PFSK-1 (cell line): ENCODE measurements around the gene CDCP1.

Experiments used
- FOXP2 ChIP-seq: optimal IDR thresholded peaks from 2 replicates; pipeline ENCODE3; 2011; ENCODE audit warnings: borderline replicate concordance, control low read depth, inconsistent platforms; ENCODE audit not compliant: insufficient read depth; ENCODE audit errors: extremely low read length, extremely low read depth
- POLR2AphosphoS5 ChIP-seq: IDR thresholded peaks from 2 replicates; pipeline ENCODE4 v1.6.1; 2012; ENCODE audit warnings: low read depth, mild to moderate bottlenecking, control low read depth, low read length, moderate library complexity
- SIN3A ChIP-seq: IDR thresholded peaks from 2 replicates; pipeline ENCODE4 v1.6.1; 2012; ENCODE audit warnings: mild to moderate bottlenecking, low read length, moderate library complexity, borderline replicate concordance; ENCODE audit not compliant: insufficient read depth
- TAF1 ChIP-seq: IDR thresholded peaks from 2 replicates; pipeline ENCODE4 v1.6.1; 2012; ENCODE audit warnings: low read length, control low read depth, borderline replicate concordance; ENCODE audit not compliant: insufficient read depth
- TF ChIP-seq, protein P1 (sequence below), 2 experiments: IDR thresholded peaks; 2 replicates each; pipeline versions ENCODE4 v1.6.1 to v1.8.0; 2011 to 2012; ENCODE audit warnings: low read depth in 2 of 2, low read length in 2 of 2, control low read depth in 1 of 2, inconsistent platforms in 1 of 2, mild to moderate bottlenecking in 1 of 2, moderate library complexity in 1 of 2; ENCODE audit not compliant: insufficient read depth in 1 of 2

CDCP1 gene

DNA sequence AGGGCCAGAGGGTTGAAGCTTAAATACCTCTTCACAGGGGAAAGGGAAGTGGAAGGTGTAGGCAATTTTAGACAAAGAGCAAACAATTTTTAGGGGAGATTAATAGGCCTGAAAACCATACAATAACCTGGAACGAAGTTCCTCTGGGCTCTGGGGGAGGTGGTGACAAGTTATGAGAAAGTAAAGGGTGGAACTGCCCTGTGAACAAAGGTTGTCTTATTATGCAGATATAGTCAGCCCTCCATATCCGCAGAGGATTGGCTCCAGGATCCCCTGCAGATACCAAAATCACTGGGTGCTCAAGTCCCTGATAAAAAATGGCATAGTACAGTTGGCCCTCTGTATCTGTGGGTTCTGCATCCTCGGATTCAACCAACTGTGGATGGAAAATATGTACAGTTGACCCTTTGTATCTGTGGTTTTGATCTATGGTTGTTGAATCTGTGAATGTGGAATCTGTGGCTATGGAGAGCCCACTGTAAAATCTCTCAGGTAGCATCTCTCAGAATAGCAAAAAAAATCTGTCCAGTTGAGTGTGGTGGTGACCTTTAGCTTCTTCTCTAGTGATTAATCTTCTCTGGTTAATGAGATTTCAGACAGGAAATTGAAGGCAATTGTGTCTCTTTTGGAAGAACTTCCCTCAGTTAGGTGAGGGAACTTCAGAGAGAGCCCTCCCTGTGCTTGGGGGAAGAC lies 79.9 kb downstream of the CDCP1 start:
- TF ChIP-seq POLR2AphosphoS5 (no peak), FOXP2 (no peak), SIN3A (no peak), TAF1 (no peak)
- TF ChIP-seq, protein P1, sequence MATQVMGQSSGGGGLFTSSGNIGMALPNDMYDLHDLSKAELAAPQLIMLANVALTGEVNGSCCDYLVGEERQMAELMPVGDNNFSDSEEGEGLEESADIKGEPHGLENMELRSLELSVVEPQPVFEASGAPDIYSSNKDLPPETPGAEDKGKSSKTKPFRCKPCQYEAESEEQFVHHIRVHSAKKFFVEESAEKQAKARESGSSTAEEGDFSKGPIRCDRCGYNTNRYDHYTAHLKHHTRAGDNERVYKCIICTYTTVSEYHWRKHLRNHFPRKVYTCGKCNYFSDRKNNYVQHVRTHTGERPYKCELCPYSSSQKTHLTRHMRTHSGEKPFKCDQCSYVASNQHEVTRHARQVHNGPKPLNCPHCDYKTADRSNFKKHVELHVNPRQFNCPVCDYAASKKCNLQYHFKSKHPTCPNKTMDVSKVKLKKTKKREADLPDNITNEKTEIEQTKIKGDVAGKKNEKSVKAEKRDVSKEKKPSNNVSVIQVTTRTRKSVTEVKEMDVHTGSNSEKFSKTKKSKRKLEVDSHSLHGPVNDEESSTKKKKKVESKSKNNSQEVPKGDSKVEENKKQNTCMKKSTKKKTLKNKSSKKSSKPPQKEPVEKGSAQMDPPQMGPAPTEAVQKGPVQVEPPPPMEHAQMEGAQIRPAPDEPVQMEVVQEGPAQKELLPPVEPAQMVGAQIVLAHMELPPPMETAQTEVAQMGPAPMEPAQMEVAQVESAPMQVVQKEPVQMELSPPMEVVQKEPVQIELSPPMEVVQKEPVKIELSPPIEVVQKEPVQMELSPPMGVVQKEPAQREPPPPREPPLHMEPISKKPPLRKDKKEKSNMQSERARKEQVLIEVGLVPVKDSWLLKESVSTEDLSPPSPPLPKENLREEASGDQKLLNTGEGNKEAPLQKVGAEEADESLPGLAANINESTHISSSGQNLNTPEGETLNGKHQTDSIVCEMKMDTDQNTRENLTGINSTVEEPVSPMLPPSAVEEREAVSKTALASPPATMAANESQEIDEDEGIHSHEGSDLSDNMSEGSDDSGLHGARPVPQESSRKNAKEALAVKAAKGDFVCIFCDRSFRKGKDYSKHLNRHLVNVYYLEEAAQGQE (IDR thresholded peaks at IDR 0.05; ENCODE audit: insufficient read depth in 1 of 2, low read depth in 2 of 2, low read length in 2 of 2) = no peak

GRCh38 chr3:45065373-45065720 lies 80.8 kb downstream of the CDCP1 start:
- no peak for TF ChIP-seq TAF1
- TF ChIP-seq POLR2AphosphoS5 = no peak
- TF ChIP-seq, protein P1 (IDR thresholded peaks at IDR 0.05; ENCODE audit: insufficient read depth in 1 of 2, low read depth in 2 of 2, low read length in 2 of 2) = no peak
- TF ChIP-seq FOXP2 = no peak
- TF ChIP-seq SIN3A = no peak

DNA sequence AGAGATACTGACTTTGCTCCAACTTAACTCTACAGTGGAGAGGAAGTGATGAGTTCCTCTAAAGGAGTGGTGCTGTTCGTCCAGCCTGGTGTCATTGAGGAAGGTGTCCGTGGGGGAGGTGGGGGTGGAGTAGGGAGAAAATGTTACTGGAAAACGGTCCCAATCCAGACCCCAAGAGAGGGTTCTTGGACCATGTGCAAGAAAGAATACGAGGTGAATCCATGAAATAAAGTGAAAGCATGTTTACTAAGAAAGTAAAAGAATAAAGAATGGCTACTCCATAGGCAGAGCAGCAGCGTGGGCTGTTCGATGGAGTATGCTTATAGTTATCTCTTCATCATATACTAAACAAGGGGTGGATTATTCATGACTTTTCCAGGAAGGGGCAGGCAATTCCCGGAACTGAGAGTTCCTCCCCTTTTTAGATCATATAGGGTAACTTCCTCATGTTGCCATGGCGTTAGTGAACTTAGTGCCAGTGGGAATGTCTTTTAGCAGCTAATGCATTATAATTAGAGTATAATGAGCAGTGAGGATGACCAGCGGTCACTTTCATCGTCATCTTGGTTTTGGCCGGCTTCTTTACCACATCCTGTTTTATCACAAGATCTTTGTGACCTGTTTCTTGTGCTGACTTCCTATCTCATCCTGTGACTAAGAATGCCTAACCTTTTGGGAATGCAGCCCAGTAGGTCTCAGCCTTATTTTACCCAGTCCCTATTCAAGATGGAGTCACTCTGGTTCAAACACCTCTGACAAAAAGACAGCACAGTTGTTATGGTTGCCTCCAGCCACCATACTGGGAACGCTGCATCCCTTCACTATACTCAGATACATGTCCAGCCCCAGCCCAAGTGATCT lies 81.4 kb downstream of the CDCP1 start:
- TF ChIP-seq POLR2AphosphoS5 = no peak
- TF ChIP-seq, protein P1 (IDR thresholded peaks at IDR 0.05; ENCODE audit: insufficient read depth in 1 of 2, low read depth in 2 of 2, low read length in 2 of 2) = 0 out of 4 replicates have a peak, but pooled peaks of 1 of the 2 experiments have one; percentile 33
- no peak for TF ChIP-seq FOXP2

GRCh38 chr3:45062697-45063070 lies 83.5 kb downstream of the CDCP1 start:
- TF ChIP-seq SIN3A = no peak
- no peak for TF ChIP-seq TAF1
- no peak for TF ChIP-seq FOXP2
- TF ChIP-seq POLR2AphosphoS5 = no peak
- TF ChIP-seq, protein P1 (IDR thresholded peaks at IDR 0.05; ENCODE audit: insufficient read depth in 1 of 2, low read depth in 2 of 2, low read length in 2 of 2) = no peak
